NCI-H2227 (cell line): ENCODE data around the gene CUTA.
A peak's percentile ranks its signal among the peaks of the same experiment; 100 is the strongest.

Experiments used
- DNase-seq: peaks from one replicate; lab custom pipeline; 2025; ENCODE audit not compliant: unreplicated experiment; lab: John Stamatoyannopoulos, UW

Gene CUTA, protein sequence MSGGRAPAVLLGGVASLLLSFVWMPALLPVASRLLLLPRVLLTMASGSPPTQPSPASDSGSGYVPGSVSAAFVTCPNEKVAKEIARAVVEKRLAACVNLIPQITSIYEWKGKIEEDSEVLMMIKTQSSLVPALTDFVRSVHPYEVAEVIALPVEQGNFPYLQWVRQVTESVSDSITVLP

DNA sequence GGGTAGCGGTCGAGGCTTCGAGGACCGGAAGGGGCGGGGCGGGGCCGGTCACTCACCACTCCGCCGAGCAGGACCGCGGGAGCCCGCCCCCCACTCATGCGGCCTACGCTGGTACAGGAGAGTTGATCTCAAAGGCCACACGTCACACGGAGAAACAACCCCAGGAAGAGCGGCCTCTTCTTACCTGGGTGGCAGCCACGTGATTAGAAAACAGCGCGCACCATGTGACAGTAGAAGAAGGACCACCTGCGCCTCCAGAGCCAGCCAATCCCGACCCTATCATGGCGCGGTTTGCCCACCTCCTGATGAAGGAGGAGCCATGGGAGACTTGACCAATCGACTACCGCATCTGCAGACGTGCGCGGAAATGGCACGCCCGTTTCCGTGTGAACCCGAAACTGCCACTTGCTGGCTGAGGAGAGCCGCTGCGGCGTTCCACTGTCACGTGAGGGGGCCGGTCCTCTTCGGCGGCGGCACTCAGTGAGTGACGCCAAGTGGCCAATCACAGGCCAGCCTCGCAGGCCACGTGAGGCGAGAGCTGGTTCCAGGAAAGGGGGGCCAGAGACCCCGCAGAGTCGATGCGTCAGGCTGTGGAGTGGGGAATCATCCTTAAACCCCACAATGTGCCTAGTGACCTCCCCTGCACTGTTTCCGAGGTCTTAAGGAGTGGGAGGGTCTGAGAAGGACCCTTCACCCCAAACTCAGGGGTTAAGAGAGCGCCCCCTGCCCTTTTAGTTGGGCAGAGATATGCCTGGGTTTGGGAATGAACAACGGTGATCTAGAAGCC, at the start of gene CUTA:
TSS of gene CUTA (minus strand) at position 205 of the 787 bp plus-strand sequence. CDS start at position 98, 107 bp downstream.
- DNase-seq, result peak; percentile 100

DNA sequence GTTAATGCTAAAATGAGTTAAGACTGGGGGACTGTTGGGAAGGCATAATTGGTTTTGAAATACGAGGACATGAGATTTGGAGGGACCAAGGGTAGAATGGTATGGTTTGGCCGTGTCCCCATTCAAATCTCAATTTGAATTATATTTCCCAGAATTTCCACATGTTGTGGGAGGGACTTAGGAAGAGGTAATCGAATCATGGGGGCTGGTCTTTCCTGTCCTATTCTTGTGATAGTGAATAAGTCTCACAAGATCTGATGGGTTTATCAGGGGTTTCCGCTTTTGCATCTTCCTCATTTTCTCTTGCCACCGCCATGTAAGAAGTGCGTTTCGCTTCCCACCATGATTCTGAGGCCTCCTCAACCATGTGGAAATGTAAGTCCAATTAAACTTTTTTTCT, 49.2 kb upstream of the CUTA start:
- no peak for DNase-seq

DNA sequence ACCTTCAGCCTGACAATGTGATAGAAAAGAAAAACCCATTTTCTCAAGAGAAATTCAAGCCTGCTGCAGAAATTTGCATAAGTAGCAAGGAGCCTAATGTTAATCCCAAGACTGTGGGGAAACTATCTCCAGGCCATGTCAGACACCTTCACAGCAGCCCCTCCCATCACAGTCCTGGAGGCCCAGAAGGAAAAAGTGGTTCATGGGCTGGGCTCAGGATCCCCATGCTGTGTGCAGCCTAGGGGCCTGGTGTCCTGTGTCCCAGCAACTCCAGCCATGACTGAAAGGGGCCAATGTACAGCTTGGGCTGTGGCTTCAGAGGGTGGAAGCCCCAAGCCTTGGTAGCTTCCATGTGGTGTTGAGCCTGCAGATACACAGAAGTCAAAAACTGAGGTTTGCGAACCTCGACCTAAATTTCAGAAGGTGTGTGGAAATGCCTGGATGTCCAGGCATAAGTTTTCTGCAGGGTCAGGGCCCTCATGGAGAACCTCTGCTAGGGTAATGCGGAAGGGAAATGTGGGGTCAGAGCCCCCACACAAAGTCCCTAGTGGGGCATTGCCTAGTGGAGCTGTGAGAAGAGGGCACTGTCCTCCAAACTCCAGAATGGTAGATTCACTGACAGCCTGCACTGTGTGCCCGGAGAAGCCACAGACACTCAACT, 48.3 kb upstream of the CUTA start:
- DNase-seq, result no peak

DNA sequence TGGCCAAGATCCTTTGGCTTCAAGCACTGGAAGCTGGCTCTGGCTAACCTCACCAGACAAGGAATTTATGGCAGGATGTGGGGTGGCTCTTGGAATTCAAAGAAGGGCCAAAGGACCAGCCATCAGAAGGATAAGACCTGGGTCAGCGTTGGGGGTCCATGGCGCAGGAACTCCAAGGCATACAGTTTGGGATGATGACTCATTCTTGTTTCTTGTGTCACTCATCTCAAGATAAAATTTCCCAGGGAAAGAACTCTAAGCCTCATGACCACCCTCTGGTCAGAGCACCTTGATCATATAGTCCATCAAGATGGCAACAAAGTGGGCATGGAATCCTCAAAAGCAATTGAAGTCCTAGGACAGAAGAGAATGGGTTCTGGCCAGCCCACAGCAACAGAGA, 41.3 kb upstream of the CUTA start:
- DNase-seq, result no peak

DNA sequence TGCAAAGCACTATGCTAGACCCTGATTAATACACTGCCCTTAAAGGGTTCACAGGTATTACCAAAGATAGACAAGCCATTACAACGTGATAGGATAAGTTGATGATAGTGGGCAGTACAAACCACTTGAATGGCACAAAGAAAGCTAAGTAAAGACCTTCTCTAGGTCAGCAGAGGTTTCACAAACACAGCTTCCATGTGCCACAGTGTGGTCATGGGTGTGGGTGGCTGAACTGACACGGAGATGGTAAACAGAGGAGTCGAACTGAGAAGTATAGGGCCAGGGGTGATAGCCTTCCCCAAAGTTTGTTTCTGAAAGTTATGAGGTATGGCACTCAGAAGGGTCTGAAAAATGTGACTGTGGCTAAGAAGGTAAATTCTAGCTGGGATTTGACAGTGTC, 40.8 kb upstream of the CUTA start:
- DNase-seq, result no peak

DNA sequence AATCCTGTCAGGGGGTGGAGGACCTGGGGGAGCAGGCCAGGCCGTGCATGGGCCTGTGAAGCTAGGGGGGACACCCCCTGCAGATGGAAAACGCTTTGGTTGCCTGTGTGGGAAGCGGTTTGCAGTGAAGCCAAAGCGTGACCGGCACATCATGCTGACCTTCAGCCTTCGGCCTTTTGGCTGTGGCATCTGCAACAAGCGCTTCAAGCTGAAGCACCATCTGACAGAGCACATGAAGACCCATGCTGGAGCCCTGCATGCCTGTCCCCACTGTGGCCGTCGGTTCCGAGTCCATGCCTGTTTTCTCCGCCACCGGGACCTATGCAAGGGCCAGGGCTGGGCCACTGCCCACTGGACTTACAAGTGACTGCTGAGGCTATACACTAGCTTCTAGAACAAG, 38.2 kb upstream of the CUTA start:
- no peak for DNase-seq

DNA sequence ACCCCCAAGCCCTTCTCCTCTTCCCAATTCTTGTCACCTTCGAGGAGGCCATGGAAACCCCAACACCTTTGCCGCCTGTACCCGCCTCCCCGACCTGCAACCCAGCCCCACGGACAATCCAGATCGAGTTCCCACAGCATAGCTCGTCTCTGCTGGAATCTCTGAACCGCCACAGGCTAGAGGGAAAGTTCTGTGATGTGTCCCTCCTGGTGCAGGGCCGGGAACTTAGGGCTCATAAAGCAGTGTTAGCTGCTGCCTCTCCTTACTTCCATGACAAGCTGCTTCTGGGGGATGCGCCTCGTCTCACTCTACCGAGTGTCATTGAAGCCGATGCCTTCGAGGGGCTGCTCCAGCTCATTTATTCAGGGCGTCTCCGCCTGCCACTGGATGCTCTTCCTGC, 37.1 kb upstream of the CUTA start:
- no peak for DNase-seq

DNA sequence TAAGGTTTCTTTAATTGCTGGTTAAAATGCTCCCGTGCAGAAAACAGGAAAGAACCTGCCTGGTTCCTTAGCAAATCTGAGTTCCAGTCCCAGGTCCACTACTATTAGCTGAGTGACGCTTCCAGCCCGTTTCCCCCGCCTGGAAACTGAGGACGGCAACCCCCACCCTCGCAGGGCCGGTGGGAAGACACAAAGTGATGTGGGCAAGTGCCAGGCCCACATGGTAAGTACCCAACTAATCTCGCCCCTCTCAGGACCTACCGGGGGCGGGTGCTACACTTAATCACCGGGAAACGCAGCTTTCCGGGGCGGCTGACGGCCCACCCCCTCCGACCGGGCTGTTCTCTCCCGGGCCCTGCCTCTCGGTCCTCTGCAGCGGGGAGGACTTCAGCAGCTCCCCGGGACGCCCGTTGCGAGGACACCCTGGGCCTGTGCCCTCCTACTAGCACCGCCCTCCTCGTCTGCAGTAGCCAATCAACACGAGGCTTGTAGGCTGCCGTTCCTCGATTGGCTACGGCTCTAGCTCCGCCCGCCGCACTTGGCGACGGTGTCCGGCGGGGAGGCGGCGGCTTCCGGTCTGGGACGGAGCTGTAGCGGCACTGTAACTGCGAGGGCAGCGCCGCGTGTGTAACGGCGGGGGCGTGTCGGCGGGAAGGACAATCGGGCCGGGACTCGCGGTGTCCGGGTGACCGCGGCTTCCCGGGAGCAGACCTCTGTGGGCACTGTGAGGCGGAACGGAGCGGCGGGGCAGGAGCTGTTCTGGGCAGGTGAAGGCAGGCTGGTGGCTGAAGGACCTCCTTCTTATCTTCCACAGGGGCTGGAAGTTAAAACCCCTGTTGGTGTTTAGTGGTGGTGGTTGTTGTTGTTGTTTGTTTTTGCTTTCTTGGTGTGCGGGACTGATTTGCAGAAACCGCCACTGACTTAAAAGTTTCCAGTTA, 36.4 kb upstream of the CUTA start, which contains the start of gene ZBTB9:
TSS of gene ZBTB9 (plus strand) at position 568 of the 938 bp plus-strand sequence. CDS start 525 bp downstream, outside the sequence.
- peak; percentile 98 for DNase-seq

DNA sequence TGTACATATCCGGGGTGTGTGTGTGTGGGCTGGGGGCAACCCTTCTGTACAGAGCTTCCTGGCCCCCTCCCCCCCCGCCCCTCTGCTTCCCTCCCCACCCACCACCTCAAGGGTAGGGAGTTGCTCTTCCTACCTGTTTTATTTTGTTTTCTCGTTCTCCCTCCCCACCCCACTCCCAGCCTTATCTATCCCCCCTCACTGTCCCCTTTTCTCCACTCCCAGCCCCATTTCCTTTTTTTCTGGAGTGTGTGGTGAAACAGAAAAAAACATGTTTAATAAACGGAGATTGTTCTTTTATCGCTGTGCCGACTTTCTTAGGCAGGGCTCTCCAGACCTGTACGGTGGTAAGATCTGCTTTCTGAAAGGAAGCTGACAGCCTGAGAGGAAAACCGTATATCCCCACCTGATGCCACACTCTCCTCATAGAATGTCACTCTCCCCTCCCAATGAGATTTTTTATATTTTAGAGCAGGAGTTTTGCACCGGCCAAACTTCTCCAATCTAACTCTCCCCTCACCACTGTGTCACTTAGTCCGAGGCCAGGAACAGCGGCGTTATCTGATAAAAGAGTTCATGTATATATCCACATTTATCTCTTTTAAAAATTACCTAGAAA, 35.6 kb upstream of the CUTA start:
- DNase-seq, result peak; percentile 24

DNA sequence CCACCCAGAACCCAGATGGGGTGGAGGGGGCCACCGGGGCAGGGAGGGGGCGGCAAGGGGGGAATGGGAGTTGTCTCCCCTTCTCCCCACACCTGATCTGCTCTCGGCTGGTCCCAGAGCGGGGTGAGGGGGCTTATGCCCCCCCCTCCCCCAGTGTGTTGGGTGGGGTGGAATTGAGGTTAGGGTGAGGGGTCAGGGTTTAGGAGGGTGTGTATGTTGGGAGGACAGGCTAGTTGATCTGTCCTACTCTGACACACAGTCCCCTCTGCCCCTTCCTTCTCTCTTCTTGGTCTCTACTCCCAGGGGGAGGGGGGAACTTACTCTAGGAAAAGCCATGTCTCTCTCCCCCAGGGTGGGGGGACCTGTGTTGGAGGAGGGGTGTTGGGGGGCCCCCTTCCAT, 34.6 kb upstream of the CUTA start:
- DNase-seq, result no peak

DNA sequence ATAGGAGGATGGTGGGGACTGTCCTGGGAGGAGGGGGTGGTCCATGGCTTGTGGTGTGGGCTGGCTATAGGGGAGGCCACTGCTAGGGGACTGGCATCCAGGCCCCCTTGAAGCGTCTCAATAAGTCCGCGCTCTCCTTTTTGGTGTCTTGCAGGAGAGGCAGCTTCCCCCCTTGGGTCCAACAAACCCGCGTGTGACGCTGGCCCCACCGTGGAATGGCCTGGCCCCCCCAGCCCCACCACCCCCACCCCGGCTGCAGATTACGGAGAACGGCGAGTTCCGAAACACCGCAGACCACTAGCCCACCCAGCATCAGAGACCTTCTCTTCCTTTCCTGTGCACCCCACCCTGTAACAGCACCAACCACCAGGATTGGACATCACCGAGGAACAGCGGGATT, 33.7 kb upstream of the CUTA start:
- DNase-seq, result no peak

DNA sequence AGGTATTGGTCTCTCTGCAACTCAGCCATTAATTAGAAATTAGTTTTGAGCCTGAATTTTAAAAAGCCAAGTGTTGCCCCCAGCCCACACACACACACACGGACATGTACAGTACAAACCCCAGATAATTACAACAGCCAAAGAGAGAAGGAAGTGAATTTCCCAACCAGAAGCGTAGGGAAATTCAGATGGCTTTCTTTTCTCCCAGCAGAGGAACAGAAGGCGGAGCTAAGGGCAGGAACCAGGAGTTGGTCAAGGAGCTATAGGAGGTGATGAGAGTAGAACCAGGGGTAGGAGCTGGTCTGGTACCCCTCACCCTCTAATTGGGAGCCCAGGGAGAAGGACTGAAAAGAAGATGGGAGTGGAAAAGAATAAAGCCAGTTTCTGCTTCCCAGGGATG, 32.5 kb upstream of the CUTA start:
- no peak for DNase-seq

DNA sequence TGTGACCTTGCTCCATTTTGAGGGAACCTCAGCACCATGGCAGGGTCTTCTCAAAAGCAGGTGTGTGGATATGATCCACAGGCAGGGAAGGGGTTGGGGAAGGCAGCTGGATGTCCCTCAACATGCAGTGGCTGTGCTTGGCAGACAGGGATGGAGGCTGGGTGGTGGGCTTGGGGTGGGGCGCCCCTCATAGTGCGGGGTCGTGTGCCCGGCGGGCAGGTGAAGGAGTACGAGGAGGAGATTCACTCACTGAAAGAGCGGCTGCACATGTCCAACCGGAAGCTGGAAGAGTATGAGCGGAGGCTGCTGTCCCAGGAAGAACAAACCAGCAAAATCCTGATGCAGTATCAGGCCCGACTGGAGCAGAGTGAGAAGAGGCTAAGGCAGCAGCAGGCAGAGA, 28.4 kb upstream of the CUTA start:
- DNase-seq, result no peak

DNA sequence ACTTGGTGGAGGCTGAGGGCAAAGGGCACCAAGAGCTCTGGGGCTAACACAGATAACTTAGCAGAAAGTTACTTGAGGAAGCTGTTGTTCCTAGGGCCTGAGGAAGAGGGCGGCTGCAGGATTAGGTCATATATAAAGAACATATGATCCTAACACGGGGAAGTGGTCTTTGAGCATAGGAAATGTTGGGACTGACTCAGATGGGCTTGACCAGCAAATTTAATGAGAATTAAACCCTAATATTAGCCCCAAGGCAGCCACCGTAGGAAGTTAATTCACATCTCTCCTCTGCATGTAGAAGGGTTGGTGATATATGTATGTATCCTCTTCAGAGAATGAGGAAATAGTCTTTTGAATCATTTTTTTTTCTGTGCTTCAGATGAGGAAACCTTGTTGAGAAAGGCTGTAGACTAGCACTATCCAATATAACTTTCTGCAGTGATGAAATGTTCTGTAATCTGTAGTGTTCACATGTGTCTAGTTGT, 27.3 kb upstream of the CUTA start:
- no peak for DNase-seq

DNA sequence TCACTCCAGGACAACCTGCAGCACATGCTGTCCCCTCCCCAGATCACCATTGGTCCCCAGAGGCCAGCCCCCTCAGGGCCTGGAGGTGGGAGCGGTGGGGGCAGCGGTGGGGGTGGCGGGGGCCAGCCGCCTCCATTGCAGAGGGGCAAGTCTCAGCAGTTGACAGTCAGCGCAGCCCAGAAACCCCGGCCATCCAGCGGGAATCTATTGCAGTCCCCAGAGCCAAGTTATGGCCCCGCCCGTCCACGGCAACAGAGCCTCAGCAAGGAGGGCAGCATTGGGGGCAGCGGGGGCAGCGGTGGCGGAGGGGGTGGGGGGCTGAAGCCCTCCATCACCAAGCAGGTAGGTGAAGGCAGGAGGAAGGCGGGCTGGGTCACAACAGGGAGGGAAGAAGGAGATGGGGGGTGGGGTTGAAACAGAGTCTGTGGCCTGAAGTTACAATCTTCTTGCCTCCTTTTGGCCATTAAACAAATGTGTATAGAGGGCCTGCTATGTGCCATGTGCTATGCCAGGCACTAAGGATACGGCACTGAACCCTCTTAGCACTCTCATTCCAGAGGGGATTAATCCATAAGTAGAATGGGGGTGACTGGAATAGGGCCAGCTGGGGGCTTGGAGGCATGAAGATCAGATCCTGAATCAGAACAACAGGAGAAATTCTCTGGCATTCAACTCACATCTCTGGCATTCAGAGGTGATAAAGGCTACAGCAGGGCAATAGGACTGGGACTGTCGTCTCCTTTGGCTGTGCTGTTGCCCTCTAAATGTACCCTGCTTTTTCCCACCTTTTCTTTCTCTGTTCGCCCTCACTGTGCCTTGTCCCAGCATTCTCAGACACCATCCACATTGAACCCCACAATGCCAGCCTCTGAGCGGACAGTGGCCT, 26.0 kb upstream of the CUTA start:
- DNase-seq, result no peak

DNA sequence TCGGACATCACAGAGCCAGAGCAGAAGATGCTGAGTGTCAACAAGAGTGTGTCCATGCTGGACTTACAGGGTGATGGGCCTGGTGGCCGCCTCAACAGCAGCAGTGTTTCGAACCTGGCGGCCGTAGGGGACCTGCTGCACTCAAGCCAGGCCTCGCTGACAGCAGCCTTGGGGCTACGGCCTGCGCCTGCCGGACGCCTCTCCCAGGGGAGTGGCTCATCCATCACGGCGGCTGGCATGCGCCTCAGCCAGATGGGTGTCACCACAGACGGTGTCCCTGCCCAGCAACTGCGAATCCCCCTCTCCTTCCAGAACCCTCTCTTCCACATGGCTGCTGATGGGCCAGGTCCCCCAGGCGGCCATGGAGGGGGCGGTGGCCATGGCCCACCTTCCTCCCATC, 25.1 kb upstream of the CUTA start:
- DNase-seq, result no peak

DNA sequence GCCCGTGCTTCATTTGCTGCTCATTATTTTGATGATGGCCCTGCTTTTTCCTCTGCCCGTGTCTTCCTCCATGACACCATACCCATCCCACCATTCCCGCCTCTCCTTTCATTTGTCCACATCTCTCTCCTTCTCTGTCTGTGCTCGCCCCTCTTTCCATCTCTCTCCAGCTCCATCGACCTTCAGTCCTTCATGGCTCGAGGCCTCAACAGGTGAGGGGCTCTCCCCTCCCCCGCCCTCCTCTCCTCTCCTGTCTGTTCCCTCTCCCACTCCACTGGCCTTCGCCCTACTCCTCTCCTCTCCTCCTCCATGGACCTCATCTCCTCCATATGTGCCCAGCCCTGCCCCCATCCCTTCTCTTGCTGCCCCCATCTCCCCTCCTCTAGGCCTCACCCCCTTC, 24.4 kb upstream of the CUTA start:
- DNase-seq, result no peak

DNA sequence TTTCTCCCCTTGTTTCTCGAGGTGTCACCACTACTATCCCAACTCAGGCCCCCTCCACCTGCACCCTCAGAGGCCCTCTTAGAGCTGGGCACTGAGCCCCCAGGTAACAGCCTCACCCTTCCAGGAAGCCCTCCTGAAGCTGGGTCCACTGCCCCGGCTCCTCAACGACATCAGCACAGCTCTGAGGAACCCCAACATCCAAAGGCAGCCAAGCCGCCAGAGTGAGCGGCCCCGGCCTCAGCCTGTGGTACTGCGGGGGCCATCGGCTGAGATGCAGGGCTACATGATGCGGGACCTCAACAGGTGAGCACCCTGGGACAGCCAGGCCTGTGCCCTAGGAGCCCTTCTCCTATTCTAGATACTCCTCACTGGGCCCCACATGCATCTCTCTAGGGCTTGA, 23.6 kb upstream of the CUTA start:
- DNase-seq, result no peak

DNA sequence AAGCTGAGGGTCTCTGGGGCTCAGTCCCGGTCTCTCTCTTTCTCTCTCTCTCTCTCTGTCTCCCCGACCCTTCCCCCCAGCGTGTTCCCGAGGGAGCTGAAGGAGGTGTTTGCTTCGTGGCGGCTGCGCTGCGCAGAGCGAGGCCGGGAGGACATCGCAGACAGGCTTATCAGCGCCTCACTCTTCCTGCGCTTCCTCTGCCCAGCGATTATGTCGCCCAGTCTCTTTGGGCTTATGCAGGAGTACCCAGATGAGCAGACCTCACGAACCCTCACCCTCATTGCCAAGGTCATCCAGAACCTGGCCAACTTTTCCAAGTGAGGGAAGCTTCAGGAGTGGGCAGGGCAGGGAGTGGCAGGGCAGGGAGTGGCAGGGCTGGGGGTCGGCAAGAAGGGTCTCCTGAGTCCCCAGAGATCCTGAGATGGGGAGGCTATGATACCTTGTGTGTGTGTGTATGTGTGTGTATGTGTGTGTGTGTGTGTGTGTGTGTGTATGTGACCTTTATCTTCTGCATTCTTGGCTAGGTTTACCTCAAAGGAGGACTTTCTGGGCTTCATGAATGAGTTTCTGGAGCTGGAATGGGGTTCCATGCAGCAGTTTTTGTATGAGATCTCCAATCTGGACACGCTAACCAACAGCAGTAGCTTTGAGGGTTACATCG, 22.9 kb upstream of the CUTA start:
- no peak for DNase-seq
